Osteocyte (in vitro differentiated cells): ENCODE results near the gene PRSS12. TPM values are rescaled to one million over a fixed set of nuclear protein-coding genes. Genes with fewer than 3 reads are reported as not detected.
"Not testable (repeated sequence)": the region's sequence is repeated elsewhere in the genome, so short reads cannot be mapped to it uniquely, and the experiment has no call there.

Experiments
- DNase-seq: peaks from one replicate; pipeline ENCODE4 v3.0.0; 2021; ENCODE audit warnings: mixed read lengths; ENCODE audit not compliant: unreplicated experiment; ENCODE audit errors: extremely low spot score
- H3K27ac Mint-ChIP-seq: one replicate; pipeline ENCODE4 v1.8.0; 2021; ENCODE audit warnings: mild to moderate bottlenecking, mixed read lengths; ENCODE audit not compliant: unreplicated experiment
- H3K27me3 Mint-ChIP-seq: one replicate; pipeline ENCODE4 v1.8.0; 2021; ENCODE audit warnings: mixed read lengths; ENCODE audit not compliant: unreplicated experiment
- H3K36me3 Mint-ChIP-seq: one replicate; pipeline ENCODE4 v1.8.0; 2021; ENCODE audit warnings: mixed read lengths; ENCODE audit not compliant: unreplicated experiment
- H3K4me1 Mint-ChIP-seq: one replicate; pipeline ENCODE4 v1.8.0; 2021; ENCODE audit warnings: mixed read lengths; ENCODE audit not compliant: unreplicated experiment
- H3K4me3 Mint-ChIP-seq: one replicate; pipeline ENCODE4 v1.8.0; 2021; ENCODE audit warnings: mild to moderate bottlenecking, moderate library complexity, mixed read lengths; ENCODE audit not compliant: unreplicated experiment
- H3K9me3 Mint-ChIP-seq: one replicate; pipeline ENCODE4 v1.8.0; 2021; ENCODE audit warnings: mixed read lengths; ENCODE audit not compliant: unreplicated experiment
- total RNA-seq: library from RNA; stranded (reverse); gene quantifications from 2 replicates; pipeline ENCODE4 v1.2.1, GENCODE V29; 2021
- TF ChIP-seq, protein P1 (sequence below): fragments of 200-600 bp; sonication (generic); IDR thresholded peaks from 2 replicates; pipeline ENCODE4 v1.5.0; 2021; ENCODE audit warnings: antibody characterized with exemption, mild to moderate bottlenecking, moderate library complexity

The PRSS12 gene
- total RNA-seq, 1 donor from 2014 or later: 15.3 TPM

DNA sequence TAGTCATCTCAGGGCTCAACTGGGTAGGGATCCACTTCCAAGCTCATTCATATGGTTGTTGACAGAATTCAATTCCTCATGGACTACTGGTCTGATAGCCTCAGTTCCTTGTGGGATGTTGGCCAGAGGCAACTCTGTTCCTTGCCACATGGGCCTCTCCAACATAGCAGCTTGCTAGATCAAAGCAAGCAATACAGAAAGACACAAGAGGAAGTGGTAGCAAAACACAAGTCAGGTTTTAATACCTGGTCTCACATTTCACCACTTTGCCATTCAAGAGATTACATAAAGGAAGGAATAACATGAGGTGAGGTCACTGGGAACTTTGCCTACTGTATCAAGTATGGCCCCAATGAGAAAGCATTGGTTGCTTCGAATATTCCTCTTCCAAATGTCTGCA lies 79.2 kb downstream of the PRSS12 start:
- Mint-ChIP-seq H3K4me3 (no peak overlapping the region), H3K4me1 (peaks cover 12% of the 10 kb centered on the region), H3K27me3 (peaks cover 2% of the 10 kb centered on the region), H3K9me3 (no peaks in the 10 kb centered on the region), H3K27ac (no peak overlapping the region), H3K36me3 (no peaks in the 10 kb centered on the region)
- no peak for DNase-seq
- TF ChIP-seq, protein P1, sequence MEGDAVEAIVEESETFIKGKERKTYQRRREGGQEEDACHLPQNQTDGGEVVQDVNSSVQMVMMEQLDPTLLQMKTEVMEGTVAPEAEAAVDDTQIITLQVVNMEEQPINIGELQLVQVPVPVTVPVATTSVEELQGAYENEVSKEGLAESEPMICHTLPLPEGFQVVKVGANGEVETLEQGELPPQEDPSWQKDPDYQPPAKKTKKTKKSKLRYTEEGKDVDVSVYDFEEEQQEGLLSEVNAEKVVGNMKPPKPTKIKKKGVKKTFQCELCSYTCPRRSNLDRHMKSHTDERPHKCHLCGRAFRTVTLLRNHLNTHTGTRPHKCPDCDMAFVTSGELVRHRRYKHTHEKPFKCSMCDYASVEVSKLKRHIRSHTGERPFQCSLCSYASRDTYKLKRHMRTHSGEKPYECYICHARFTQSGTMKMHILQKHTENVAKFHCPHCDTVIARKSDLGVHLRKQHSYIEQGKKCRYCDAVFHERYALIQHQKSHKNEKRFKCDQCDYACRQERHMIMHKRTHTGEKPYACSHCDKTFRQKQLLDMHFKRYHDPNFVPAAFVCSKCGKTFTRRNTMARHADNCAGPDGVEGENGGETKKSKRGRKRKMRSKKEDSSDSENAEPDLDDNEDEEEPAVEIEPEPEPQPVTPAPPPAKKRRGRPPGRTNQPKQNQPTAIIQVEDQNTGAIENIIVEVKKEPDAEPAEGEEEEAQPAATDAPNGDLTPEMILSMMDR: no peak

DNA sequence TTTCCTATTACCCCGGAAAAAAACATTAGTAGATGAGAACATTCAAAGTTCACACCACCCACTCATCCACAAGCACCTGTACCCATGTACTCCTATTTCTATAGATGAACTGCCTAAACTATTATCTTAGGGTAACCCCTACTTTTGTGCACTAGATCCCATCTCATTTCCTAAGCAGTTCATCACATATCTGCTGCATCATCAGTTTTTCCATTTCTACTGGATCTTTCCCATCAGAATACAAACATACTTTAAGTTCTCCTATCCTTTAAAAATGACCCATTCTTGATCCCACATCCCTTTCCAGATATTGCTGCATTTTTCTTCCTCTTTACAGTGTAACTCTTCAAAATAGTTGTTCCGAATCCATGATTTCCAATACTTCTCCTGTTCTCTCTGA lies 81.0 kb downstream of the PRSS12 start:
- TF ChIP-seq, protein P1: no peak
- no peak overlapping the region for H3K4me3 Mint-ChIP-seq
- H3K9me3 Mint-ChIP-seq: no peaks in the 10 kb centered on the region
- no peaks in the 10 kb centered on the region for H3K36me3 Mint-ChIP-seq
- H3K27me3 Mint-ChIP-seq: peaks cover 2% of the 10 kb centered on the region
- H3K27ac Mint-ChIP-seq: no peak overlapping the region
- no peak for DNase-seq
- peaks cover 2% of the 10 kb centered on the region for H3K4me1 Mint-ChIP-seq

DNA sequence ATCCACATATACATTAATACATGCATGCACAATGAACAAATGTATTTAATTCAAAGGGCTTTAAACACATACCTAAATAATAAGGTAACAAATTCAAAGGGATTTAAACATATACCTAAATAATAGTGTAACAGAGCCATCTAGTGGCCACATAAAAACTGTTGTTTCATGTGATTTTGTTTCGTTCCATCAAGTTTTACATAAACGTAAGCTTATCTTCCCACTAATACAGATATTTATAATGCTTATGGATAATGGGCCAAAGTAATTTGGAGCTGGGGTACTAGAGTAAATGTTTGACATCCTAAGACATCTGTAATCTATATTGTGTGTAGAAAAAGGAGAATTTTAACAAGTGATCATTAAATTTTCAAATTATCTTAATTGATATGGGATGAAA lies 82.3 kb downstream of the PRSS12 start:
- TF ChIP-seq, protein P1: peak; percentile 66
- Mint-ChIP-seq H3K4me1 (peaks cover 2% of the 10 kb centered on the region), H3K27ac (no peak overlapping the region), H3K27me3 (peaks cover 2% of the 10 kb centered on the region), H3K36me3 (no peaks in the 10 kb centered on the region), H3K9me3 (no peaks in the 10 kb centered on the region), H3K4me3 (no peak overlapping the region)
- DNase-seq: no peak

DNA sequence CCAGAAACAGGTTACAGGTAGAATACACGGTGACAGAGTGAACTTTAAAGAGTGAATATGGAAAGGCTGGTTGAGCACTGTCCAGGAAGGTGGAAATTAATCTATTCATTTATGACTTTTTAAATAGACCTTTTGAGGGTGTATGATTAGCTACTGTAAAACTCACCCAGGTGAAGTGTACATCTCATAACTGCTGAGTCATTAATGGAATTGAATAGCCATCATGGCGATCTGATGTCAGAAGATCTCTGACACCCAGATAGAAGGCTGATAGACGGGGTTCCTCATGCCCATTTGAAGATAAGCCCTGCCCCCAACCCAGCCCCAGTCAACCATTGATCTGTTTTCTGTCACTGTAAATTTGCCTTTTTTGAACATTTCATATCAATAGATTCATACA lies 84.0 kb downstream of the PRSS12 start:
- Mint-ChIP-seq H3K4me3 (no peak overlapping the region), H3K36me3 (no peaks in the 10 kb centered on the region), H3K4me1 (peaks cover 2% of the 10 kb centered on the region), H3K27me3 (peaks cover 2% of the 10 kb centered on the region), H3K9me3 (no peaks in the 10 kb centered on the region), H3K27ac (no peak overlapping the region)
- TF ChIP-seq, protein P1: no peak
- no peak for DNase-seq

DNA sequence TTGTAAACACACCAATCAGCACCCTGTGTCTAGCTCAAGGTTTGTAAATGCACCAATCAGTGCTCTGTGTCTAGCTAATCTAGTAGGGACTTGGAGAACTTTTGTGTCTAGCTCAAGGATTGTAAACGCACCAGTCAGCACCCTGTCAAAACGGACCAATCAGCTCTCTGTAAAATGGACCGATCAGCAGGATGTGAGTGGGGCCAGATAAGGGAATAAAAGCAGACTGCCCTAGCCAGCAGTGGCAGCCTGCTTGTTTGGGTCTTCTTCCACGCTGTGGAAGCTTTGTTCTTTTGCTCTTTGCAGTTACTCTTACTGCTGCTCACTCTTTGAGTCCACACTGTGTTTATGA lies 86.7 kb downstream of the PRSS12 start:
- not testable (repeated sequence) for H3K4me3 Mint-ChIP-seq, H3K27ac Mint-ChIP-seq, H3K36me3 Mint-ChIP-seq, H3K4me1 Mint-ChIP-seq, H3K27me3 Mint-ChIP-seq, H3K9me3 Mint-ChIP-seq, DNase-seq
